ENCODE data around the gene PARD3B. TPM values are rescaled to one million over a fixed set of nuclear protein-coding genes. Genes with fewer than 3 reads are reported as not detected.

PARD3B gene
- total RNA-seq, 1 donor from 2014 or later = 1.6 TPM

DNA sequence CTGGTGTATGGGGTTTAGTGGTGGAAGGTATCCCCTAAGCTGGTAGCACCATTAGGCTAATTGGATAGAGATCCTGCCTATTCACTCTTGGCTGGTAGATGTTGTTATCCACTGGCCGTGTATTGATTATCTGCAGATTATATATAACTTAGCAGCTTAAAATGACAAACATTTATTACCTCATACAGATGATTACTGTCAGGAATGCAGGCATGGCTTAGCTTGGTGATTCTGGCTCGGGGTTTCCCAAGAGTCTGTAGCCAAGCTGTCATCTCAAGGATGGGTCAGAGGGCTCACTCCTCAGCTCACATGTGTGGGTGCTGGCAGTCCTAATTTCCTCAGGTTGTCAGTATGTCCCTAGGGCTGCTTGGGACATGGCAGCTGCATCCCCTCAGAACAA is 465.8 kb downstream of the PARD3B start:
- FAIRE-seq (no peak), DNase-seq (ENCODE audit: low read depth) (no peak)
- no peaks in the 10 kb centered on the region for H3K27me3 ChIP-seq (ENCODE audit: control insufficient read depth, insufficient read depth, low read length)
- H3K36me3 ChIP-seq (ENCODE audit: control insufficient read depth, insufficient read depth, low read length) = no peaks in the 10 kb centered on the region
- TF ChIP-seq, protein P1, sequence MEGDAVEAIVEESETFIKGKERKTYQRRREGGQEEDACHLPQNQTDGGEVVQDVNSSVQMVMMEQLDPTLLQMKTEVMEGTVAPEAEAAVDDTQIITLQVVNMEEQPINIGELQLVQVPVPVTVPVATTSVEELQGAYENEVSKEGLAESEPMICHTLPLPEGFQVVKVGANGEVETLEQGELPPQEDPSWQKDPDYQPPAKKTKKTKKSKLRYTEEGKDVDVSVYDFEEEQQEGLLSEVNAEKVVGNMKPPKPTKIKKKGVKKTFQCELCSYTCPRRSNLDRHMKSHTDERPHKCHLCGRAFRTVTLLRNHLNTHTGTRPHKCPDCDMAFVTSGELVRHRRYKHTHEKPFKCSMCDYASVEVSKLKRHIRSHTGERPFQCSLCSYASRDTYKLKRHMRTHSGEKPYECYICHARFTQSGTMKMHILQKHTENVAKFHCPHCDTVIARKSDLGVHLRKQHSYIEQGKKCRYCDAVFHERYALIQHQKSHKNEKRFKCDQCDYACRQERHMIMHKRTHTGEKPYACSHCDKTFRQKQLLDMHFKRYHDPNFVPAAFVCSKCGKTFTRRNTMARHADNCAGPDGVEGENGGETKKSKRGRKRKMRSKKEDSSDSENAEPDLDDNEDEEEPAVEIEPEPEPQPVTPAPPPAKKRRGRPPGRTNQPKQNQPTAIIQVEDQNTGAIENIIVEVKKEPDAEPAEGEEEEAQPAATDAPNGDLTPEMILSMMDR (IDR thresholded peaks at IDR 0.05; ENCODE audit: insufficient read depth, low read length, severe bottlenecking) = no peak
- no peak overlapping the region for H3K4me3 ChIP-seq (ENCODE audit: low read depth, low read length)

DNA sequence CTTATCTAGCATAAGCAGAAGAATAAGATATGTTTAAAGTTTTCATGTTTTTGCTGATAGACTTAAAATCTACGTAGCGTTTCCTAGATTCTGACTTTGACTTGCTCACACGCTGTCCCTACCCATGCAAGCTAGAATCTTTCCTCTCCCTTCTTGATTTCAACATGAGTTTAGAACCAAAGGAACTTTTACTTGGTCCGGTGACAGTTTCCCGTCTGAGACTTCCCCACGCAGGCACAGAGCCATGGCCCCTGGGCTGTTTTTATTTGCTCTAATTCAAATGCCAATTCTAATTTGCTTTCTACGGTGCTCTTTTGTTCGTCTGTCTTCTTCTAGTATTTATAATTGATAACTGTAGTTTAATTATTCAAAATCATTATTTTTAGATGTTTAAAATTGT is 467.7 kb downstream of the PARD3B start:
- Histone ChIP-seq H3K27me3 (ENCODE audit: control insufficient read depth, insufficient read depth, low read length) (no peaks in the 10 kb centered on the region), H3K4me3 (ENCODE audit: low read depth, low read length) (no peak overlapping the region), H3K36me3 (ENCODE audit: control insufficient read depth, insufficient read depth, low read length) (no peaks in the 10 kb centered on the region)
- TF ChIP-seq, protein P1 (IDR thresholded peaks at IDR 0.05; ENCODE audit: insufficient read depth, low read length, severe bottlenecking) = no peak
- FAIRE-seq (no peak), DNase-seq (ENCODE audit: low read depth) (no peak)

DNA sequence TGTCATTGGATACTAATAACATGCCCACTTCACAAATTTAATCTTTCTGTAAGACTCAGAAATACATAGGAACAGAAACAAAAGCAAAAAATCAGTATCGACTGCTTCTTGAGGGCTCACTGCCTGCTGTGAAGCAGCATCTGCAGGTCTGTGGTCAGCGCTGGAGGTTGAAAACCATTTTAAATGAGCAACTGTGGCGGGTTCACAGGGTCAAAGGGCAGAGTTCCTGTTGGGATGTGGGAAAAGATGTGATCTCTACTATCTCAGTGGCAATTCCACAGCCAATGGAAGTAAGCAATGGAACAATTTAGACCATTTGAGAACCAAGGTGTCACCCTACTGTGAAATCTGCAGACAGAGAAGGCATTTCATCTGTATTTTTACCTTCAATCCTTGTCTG is 468.3 kb downstream of the PARD3B start:
- H3K36me3 ChIP-seq (ENCODE audit: control insufficient read depth, insufficient read depth, low read length) = no peaks in the 10 kb centered on the region
- DNase-seq (ENCODE audit: low read depth) (no peak), FAIRE-seq (no peak)
- TF ChIP-seq, protein P1 (IDR thresholded peaks at IDR 0.05; ENCODE audit: insufficient read depth, low read length, severe bottlenecking) = no peak
- H3K27me3 ChIP-seq (ENCODE audit: control insufficient read depth, insufficient read depth, low read length) = no peaks in the 10 kb centered on the region
- H3K4me3 ChIP-seq (ENCODE audit: low read depth, low read length) = no peak overlapping the region

DNA sequence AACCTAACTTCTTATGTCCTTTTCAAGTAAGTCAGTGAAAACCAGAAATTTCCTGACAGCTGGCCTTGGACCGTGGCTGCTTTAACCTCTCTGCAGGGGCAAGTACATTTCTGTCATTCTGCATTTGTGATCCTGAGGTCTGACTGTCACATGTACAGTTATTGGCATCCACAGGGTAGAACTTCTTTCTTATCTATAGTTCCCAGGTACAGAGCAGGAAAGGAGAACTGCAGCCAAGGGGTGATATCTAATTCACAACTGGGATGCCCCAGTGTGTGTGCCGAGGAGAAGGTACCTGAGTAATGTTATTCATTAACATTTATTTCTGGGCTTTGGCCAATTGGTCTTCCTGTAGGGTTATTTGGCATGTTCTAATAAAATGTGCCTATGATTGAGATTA is 468.9 kb downstream of the PARD3B start:
- H3K36me3 ChIP-seq (ENCODE audit: control insufficient read depth, insufficient read depth, low read length) = no peaks in the 10 kb centered on the region
- TF ChIP-seq, protein P1 (IDR thresholded peaks at IDR 0.05; ENCODE audit: insufficient read depth, low read length, severe bottlenecking) = no peak
- DNase-seq (ENCODE audit: low read depth) (no peak), FAIRE-seq (no peak)
- no peak overlapping the region for H3K4me3 ChIP-seq (ENCODE audit: low read depth, low read length)
- H3K27me3 ChIP-seq (ENCODE audit: control insufficient read depth, insufficient read depth, low read length) = no peaks in the 10 kb centered on the region

DNA sequence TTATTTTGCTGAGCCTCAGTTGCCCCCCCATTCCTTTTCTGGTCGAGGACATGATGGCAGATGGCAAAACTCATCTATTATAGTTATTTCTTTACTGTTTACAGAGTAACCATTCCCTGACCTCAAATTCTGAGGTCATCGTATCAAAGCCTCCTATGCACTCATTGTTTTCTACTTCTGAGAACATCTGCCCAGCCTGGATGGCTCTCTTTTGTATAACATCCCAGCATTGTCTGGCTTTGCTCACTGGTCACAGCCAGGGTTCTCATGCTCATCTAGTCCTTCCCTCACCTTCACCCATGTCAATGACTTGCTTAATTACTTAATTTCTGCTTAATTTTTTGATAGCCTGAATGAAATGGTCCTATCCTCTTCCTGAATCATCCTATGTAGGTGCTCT is 472.1 kb downstream of the PARD3B start:
- Histone ChIP-seq H3K27me3 (ENCODE audit: control insufficient read depth, insufficient read depth, low read length) (no peaks in the 10 kb centered on the region), H3K36me3 (ENCODE audit: control insufficient read depth, insufficient read depth, low read length) (no peaks in the 10 kb centered on the region), H3K4me3 (ENCODE audit: low read depth, low read length) (no peak overlapping the region)
- TF ChIP-seq, protein P1 (IDR thresholded peaks at IDR 0.05; ENCODE audit: insufficient read depth, low read length, severe bottlenecking) = no peak
- FAIRE-seq (no peak), DNase-seq (ENCODE audit: low read depth) (no peak)

DNA sequence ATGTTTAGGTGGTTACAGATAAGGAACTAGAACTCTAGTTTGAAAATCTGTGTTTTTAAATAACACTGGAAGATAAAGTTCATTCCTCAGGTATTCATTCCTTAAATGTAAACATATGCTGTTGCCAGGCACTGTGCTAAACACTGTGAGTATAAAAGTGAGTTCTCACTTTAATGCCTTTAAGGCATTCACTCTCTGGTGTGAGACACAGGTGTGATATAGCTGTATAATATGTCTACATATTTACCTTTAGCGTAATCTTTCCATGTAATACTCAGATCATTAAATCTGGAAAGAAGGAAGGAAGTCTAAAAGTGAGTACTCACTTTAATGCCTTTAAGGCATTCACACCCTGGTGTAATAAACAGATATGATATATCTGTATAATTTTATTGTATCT is 472.6 kb downstream of the PARD3B start:
- no peaks in the 10 kb centered on the region for H3K27me3 ChIP-seq (ENCODE audit: control insufficient read depth, insufficient read depth, low read length)
- TF ChIP-seq, protein P1 (IDR thresholded peaks at IDR 0.05; ENCODE audit: insufficient read depth, low read length, severe bottlenecking) = no peak
- no peak for FAIRE-seq
- DNase-seq (ENCODE audit: low read depth) = peak; percentile 21
- H3K4me3 ChIP-seq (ENCODE audit: low read depth, low read length) = no peak overlapping the region
- no peaks in the 10 kb centered on the region for H3K36me3 ChIP-seq (ENCODE audit: control insufficient read depth, insufficient read depth, low read length)

Data from bronchial epithelial cell (primary cell).